AG04449 (cell line): ENCODE results near the gene GPATCH4.

Source experiments
- CTCF ChIA-PET: fragments of 350-600 bp; formaldehyde crosslinking; extraction: SDS; loops from one replicate; lab custom pipeline; 2021; ENCODE audit warnings: antibody characterized with exemption; lab: Yijun Ruan, JAX
- POLR2A ChIA-PET: fragments of 400-600, 350-600 bp; formaldehyde crosslinking; extraction: SDS; loops from one replicate; lab custom pipeline; 2020; ENCODE audit warnings: antibody characterized with exemption, inconsistent platforms; lab: Yijun Ruan, JAX
- DNase-seq: peaks from one replicate; pipeline ENCODE4 v3.0.0-alpha.2; 2010; ENCODE audit warnings: low read depth, low spot score
- H3K4me3 ChIP-seq: 2 replicates; pipeline ENCODE4 v1.5.1; 2011; ENCODE audit warnings: low read depth, mild to moderate bottlenecking, control low read depth, low read length
- TF ChIP-seq, protein P1 (sequence below): IDR thresholded peaks from one replicate; pipeline ENCODE4 v1.5.1; 2011; ENCODE audit warnings: mild to moderate bottlenecking, moderate library complexity, low read length, control low read depth, inconsistent platforms; ENCODE audit not compliant: insufficient read depth; ENCODE audit errors: missing control alignments

The GPATCH4 gene

DNA sequence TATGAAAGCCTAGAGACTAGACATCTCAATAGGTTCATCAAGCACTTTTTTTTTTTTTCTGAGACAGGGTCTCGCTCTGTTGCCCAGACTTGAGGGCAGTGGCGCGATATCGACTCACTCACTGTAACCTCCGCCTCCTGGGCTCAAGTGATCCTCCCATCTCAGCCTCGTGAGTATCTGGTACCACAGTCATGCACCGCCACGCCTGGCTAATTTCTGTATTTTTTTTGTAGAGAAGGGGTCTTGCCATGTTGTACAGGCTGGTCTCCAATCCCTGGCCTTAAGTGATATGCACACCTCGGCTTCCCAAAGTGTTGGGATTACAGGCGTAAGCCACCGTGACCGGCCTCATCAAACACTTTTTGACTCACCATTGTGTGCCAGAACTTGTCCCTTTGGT is 613 bp upstream of the GPATCH4 start:
- CTCF ChIA-PET = interaction anchor here (0.6 to 6.4 kb wide), 12 partner anchors 9 to 217 kb away, joined by 3 to 51 read pairs (median 4); partner anchors contain the start of gene NAXE
- POLR2A ChIA-PET = interaction anchor here (1.1 kb wide), 1 partner anchor 11 kb away, joined by 4 read pairs; the partner anchor contains the start of gene NAXE
- DNase-seq = no peak
- TF ChIP-seq, protein P1, sequence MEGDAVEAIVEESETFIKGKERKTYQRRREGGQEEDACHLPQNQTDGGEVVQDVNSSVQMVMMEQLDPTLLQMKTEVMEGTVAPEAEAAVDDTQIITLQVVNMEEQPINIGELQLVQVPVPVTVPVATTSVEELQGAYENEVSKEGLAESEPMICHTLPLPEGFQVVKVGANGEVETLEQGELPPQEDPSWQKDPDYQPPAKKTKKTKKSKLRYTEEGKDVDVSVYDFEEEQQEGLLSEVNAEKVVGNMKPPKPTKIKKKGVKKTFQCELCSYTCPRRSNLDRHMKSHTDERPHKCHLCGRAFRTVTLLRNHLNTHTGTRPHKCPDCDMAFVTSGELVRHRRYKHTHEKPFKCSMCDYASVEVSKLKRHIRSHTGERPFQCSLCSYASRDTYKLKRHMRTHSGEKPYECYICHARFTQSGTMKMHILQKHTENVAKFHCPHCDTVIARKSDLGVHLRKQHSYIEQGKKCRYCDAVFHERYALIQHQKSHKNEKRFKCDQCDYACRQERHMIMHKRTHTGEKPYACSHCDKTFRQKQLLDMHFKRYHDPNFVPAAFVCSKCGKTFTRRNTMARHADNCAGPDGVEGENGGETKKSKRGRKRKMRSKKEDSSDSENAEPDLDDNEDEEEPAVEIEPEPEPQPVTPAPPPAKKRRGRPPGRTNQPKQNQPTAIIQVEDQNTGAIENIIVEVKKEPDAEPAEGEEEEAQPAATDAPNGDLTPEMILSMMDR = no peak
- H3K4me3 ChIP-seq = peak overlapping the region; percentile 89

DNA sequence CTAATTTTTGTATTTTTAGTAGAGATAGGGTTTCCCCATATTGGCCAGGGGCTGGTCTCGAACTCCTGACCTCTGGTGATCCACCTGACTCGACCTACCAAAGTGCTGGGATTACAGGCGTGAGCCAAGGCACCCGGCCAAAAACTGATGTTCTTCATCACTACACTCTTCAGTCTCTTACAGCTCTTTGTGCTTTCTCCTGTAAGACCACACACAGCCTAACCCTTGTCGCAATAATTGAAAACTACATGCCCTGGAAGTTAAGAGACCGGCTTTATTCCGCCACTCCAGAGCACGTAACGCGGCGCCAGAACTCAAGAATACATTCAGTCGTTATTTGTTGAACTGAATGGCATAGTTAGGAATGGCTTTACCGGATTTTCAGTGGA is 552 bp downstream of the GPATCH4 start:
- POLR2A ChIA-PET = interaction anchor here (1.2 kb wide), 1 partner anchor 9 kb away, joined by 6 read pairs; the partner anchor contains the start of gene NAXE
- H3K4me3 ChIP-seq = peak overlapping the region; percentile 89
- TF ChIP-seq, protein P1 = no peak
- CTCF ChIA-PET = interaction anchor here (0.6 to 6.4 kb wide), 11 partner anchors 8 to 215 kb away, joined by 3 to 51 read pairs (median 3); partner anchors contain the start of gene NAXE
- DNase-seq = no peak

DNA sequence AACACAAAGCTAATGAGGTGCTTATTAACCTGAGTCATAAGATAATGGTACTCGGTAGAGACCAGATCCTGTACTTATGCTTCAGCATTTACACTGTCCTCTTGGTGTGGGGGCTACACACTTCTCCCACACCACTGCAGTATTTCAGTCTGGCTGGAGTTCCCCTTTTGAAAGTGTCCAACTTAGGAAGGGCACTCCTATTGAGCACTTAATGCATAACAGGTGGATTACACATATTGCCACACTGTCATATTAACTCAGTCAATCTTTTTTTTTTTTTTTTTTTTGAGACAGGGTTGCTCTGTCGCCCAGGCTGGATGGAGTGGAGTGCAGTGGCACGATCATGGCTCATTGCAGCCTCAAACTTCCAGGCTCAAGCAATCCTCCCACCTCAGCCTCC is 1.5 kb downstream of the GPATCH4 start:
- POLR2A ChIA-PET = interaction anchor here (1.2 kb wide), 1 partner anchor 8 kb away, joined by 6 read pairs; the partner anchor contains the start of gene NAXE
- CTCF ChIA-PET = interaction anchor here (0.7 to 6.4 kb wide), 9 partner anchors 9 to 154 kb away, joined by 3 to 25 read pairs (median 3); no protein-coding TSS in a partner anchor
- H3K4me3 ChIP-seq = no peak overlapping the region
- no peak for DNase-seq
- TF ChIP-seq, protein P1 = no peak

DNA sequence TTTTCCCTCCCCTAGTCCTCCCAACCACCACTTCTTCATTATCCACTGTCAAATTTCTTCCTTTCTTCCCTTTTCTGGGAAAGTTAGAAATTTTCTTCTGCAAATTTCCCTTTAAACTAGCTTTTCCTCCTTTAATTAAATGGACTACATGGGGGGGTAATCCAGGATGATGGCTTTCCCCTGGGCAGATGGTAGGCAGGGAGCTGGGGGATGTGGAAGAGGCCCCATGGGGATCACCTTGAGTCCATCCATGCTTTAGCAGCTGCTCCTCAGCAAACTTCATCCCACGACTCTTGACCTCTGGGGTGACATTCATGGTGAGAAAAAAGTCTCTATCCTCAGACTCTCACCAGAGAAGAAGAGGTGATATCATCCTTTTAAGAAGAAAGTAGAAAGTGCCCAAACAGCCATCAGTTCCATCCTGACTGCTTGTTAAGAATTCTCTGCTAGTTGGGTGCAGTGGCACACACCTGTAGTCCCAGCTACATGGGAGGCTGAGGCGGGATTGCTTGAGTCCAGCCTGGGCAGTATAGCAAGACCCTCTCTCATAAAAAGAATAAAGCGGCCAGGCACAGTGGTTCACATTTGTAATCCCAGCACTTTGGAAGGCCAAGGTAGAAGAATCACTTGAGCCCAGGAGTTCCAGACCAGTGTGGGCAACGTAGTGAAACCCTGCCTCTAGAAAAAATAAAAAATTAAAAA is 2.4 kb downstream of the GPATCH4 start:
- no peak for DNase-seq
- no peak overlapping the region for H3K4me3 ChIP-seq
- POLR2A ChIA-PET = no interaction called here
- TF ChIP-seq, protein P1 = no peak
- CTCF ChIA-PET = interaction anchor here (0.7 to 6.4 kb wide), 8 partner anchors 10 to 213 kb away, joined by 3 to 25 read pairs (median 4); no protein-coding TSS in a partner anchor

DNA sequence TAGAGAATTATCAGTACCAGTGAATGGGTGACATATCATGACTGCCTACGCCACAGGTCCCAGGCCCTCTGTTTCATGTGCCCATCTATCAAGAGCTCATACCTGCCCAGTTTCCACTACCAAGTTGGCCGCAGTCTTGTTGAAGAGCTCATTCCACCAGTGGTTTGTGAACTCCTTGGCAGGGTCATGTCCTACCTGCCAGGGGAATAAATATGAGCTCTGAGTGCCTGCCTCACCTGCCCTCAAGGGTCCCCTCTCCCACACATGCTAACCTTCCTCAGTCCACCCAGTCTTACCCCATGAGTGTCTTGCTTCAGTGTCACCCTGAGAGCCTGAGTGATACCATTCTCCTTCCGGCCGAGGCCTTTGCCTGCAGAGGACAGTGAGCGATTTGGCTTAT is 3.2 kb downstream of the GPATCH4 start:
- TF ChIP-seq, protein P1 = no peak
- no peak overlapping the region for H3K4me3 ChIP-seq
- no peak for DNase-seq
- CTCF ChIA-PET = interaction anchor here (1.0 to 6.4 kb wide), 6 partner anchors 10 to 212 kb away, joined by 3 to 25 read pairs (median 6); no protein-coding TSS in a partner anchor
- POLR2A ChIA-PET = interaction anchor here (0.7 kb wide), 1 partner anchor 95 kb away, joined by 4 read pairs; no protein-coding TSS in a partner anchor

DNA sequence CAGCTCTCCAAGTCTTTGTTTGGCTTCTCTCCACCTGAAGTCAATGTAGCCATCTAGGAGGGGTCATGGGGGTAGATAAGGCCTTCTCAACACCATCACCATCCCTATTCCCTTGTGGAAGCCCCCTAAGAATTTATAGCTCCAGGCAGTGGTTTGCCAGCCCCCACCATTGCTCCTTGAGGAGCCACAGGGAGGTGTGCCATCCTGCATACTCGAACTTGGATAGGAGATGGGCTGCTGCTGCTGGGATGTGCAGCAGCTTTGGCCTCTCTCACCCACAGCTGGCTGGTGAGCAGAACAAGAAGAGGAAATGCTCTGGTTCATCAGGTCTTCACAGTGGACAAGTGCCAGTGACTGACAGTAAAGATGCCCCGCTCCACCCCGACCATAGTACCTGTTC is 4.9 kb downstream of the GPATCH4 start:
- ChIA-PET POLR2A (no interaction called here), CTCF (interaction anchor here (0.6 to 1.5 kb wide), 5 partner anchors 12 to 206 kb away, joined by 3 to 6 read pairs (median 5); no protein-coding TSS in a partner anchor)
- no peak overlapping the region for H3K4me3 ChIP-seq
- no peak for DNase-seq
- TF ChIP-seq, protein P1 = no peak
